ENCODE data around the gene SH3RF2.
"Not testable (repeated sequence)": the region's sequence is repeated elsewhere in the genome, so short reads cannot be mapped to it uniquely, and the experiment has no call there.

Gene SH3RF2

GRCh38 chr5:145936401-145937131 lies at the start of gene SH3RF2:
Gene SH3RF2, plus strand, starts transcription at chr5:145936578. Its CDS starts 1,351 bp downstream, at chr5:145937929.
- DNase-seq = peak; percentile 47

GRCh38 chr5:145887217-145887616 lies 49.2 kb upstream of the SH3RF2 start:
- no peak for DNase-seq

GRCh38 chr5:145887976-145888574 lies 48.3 kb upstream of the SH3RF2 start:
- DNase-seq = peak; percentile 13

GRCh38 chr5:145889611-145890010 lies 46.8 kb upstream of the SH3RF2 start:
- DNase-seq = no peak

DNA sequence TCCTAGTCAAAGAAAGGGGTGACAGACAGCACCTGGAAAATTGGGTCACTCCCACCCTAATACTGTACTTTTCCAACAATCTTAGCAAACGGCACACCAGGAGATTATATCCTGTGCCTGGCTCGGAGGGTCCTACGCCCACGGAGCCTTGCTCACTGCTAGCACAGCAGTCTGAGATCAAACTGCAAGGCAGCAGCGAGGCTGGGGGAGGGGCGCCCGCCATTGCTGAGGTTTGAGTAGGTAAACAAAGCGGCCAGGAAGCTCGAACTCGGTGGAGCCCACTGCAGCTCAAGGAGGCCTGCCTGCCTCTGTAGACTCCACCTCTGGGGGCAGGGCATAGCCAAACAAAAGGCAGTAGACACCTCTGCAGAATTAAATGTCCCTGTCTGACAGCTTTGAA lies 45.0 kb upstream of the SH3RF2 start:
- not testable (repeated sequence) for DNase-seq

DNA sequence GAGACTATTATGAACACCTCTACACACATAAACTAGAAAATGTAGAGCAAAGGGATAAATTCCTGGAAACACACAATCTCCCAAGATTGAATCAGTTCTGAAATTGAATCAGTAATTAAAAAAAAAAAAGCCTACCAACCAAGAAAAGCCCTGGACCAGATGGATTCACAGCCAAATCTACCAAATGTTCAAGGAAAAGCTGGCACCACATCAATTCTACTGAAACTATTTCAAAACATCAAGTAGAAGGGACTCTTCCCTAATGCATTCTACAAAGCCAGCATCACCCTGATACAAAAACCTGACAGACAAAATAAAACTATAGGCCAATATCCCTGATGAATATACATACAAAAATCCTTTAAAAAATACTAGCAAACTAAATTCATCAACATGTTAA lies 38.2 kb upstream of the SH3RF2 start:
- no peak for DNase-seq

GRCh38 chr5:145902421-145902820 lies 34.0 kb upstream of the SH3RF2 start:
- DNase-seq = no peak

DNA sequence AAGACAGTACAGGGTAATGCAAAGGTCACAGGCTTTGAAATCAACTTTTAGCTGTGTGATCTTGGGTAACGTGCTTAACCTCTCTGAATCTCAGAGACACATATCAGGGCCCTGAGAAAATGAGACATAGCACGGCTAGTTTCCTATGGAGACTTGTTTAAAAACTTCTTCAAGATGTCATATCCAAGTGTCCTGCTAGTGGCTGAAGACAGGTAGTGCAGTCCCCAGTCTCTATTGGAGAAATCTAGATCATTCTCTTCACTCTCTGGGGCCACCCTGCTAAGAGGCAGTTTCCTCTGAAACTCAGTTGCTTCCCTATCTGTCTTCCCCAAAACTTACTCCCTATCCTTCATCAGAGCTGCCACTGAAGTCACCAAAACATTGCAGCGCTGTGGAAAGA lies 33.3 kb upstream of the SH3RF2 start:
- DNase-seq = no peak

DNA sequence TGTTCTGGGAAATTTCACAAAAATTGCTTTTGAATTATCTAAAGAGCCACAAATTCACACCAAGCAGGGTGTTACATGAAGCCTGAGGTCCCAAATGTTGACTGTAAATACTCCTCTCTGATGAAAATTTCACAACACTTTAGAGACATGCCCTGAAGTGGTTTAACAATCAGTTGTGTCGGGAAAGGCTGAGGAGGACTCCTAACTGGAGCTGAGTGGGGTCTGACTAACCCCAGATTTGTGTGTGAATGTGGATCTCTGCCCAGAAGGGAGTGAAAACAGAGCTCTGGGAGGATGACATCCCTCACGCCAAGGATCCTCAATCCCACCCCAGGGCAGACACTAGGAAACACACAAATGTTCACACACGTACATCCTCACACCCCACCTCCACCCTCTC lies 32.5 kb upstream of the SH3RF2 start:
- no peak for DNase-seq

DNA sequence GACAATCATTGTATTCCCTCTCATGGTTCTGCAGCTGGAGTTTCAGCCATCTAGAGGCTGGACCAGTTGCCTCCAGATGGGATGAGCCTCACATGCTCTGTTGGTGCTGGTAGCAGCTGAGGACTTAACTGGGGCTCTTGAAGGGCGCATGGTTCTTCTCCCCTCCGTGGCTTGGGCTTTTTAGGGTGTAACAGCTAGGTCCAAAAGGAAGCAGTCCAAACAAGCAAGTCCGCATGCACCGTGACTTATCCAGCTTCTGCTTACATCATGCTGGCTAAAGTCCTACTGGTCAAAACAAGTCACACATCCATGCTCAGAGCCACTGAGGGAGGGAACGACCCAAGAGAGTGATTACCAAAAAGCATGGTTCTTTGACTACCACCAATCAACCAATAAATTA lies 31.6 kb upstream of the SH3RF2 start:
- DNase-seq = no peak

DNA sequence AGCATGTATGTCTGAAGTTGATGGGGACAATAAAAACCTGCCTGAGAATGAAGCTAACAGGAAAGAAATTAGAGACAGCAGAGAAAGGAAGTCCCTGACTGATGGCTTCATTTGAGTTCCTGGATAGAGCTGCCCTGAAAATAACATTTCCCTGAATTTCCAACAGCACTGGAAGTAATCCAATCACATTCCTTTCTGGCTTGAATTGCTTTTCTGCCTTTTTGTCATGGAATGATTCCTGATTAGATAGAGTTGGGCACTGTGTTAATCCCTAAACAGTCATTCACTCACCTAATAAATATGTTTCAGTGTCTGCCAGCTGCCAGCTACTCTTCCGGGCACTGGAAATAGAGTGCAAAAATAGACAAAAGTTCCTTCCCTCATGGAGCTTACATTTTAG lies 30.0 kb upstream of the SH3RF2 start:
- DNase-seq = no peak

DNA sequence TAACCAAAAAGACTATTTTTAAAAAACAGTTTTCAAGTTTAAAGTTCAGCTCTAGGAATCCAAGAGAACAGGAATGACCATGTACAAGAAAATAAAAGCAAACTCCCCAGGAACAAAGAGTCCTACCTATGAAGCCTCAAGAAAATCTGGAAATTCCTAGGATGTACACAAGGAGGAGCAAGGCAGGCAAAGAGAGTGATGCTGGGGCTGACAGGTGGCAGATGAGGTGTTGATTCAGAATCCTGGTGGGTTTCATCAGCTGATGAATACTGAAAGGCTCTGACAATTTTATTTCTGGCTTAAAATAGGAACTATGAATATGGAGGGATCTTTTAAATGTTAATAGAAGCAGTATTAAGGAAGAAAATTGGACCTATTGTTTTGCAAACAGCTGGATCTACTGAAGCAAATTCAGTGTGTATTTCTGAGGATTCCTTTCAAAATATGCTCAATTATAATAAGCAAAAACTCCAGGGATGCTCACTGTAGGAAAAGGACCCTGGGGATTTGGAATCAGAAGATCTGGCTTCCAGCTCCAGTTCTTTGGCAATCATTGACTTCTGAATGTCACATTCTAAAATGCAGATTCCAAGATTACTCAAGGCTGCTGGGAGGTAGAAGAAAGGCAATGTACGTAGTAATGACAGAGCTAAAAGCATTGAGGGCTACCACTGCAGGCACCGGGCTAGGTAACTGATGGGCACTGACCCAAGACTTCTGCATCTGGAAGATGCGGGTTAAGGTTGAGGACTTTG lies 28.0 kb upstream of the SH3RF2 start:
- no peak for DNase-seq

DNA sequence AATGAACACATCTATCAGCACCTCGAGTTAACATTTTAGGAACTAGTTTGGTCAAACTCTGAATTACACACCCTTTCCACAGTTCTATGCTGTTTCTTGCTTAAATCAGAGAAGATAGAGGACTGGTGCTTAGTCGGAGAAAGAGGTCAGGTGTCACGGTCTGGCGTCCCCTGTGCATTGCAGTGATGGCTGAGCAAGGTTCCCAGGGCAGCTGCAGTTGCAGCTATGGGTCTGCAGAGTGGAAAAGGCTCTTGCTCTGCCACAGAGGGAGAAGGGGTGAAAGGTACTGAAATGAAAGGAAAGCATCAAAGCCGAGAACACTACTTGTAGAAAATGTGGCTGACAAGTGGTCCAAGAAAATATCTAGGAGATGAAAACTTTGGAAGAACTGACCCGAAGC lies 25.2 kb upstream of the SH3RF2 start:
- no peak for DNase-seq

DNA sequence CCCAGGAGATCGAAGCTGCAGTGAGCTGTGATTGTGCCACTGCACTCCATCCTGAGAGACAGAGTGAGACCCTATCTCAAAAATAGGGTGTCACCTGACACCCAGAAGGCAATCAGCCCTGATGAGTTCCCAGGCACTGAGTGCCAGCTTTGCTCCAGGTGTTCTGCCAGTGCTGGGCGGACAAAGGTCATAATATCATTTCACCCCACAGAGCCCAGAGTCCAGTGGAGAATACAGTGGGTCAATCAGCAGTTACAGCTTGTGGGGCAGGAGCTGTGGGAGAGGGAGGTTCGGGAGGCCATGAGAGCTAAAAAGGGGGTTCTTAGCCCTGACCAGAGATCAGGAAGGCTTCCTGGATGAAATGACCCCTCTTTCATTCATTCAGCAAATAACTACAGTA lies 24.4 kb upstream of the SH3RF2 start:
- no peak for DNase-seq

- no peak for DNase-seq
These were observed 23.8 kb upstream of the SH3RF2 start for GRCh38 chr5:145912594-145912993.

GRCh38 chr5:145913701-145914100 lies 22.7 kb upstream of the SH3RF2 start:
- no peak for DNase-seq

DNA sequence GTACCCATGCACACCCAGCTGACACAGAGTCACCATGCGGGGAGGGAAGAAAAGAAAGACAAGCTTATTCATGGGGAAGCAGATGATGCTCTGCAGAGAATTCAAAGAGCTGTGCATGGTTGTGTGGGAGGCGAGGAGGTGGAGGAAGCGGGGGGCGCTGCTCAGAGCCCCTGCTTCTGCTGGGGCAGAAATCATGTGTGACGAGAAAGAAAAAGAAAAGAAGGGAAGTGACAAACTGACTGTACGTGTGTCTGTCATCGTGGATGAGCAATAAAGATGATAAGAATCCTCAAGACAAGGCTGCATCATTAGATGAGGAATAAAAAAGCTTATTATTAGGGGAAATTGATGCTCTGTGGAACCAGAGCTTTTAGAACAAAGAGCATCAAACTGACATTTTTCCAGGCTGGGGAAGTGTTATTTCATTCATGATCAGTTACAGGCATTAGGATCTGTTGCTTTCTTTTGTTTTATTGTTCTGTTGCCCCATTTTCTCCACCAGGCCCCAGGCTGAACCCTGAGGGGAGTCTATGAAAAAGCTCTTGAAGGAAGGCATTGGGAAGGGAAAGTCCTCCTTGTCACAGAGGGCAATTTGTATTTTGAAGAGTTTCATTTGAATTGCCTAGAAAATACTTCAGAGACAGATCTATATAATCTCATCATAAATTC lies 20.3 kb upstream of the SH3RF2 start:
- DNase-seq = no peak

- no peak for DNase-seq
These were observed 19.1 kb upstream of the SH3RF2 start for GRCh38 chr5:145917288-145917687.

GRCh38 chr5:145918397-145918796 lies 18.0 kb upstream of the SH3RF2 start:
- DNase-seq = no peak

DNA sequence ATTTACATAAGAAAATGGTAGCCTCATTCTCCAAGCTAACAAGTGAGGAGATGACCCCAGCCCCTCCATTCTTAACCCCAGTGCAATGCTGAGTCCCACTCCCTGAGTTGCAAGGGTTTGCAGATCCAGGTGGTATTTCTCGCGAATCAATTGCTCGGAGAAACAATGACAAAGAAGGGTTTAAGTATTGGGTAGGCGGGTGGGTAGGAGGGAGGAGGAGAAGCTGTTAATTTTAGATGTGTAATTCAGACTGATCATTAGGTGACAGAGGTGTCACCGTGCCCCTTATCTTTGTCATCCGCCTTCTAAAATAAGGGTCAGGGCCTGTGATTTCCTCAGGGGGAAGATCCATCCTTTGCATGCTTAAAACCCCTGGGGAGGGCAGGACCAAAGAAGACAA lies 17.0 kb upstream of the SH3RF2 start:
- no peak for DNase-seq

- DNase-seq = no peak
These were observed 15.7 kb upstream of the SH3RF2 start for GRCh38 chr5:145920542-145921210.

DNA sequence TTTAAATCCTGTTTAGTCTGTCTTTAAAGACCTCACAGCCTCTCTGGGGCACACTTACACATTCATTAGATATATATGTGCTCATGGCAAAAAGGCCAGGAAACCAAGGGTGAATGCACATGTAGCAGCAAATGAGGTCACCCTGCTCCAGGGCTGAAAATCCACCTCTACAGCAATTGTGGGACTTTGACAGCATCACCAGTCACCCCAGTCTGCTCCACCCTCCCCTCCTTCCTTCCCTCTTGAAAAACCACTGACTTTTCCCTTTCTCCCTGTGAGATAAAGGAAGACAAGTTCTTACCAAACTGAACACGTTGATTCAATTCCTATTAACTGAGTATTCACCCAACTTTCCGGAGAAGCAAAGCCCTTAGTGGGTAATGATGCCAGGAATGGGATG lies 15.2 kb upstream of the SH3RF2 start:
- DNase-seq = no peak

- DNase-seq = no peak
These were observed 14.3 kb upstream of the SH3RF2 start for GRCh38 chr5:145922059-145922458.

Data from NCI-H510A treated with DMSO at 0.1 percent for 48 hours (cell line).